ENCODE measurements around the gene RAP1A. TPM values are rescaled to one million over a fixed set of nuclear protein-coding genes. Genes with fewer than 3 reads are reported as not detected.

RAP1A gene
- total RNA-seq, 1 experiment from 2014 or later: 50.9 TPM

- Histone ChIP-seq H3K27me3 (replicated peaks; ENCODE audit: insufficient read depth, low read depth, low read length, poor library complexity) (no peaks in the 10 kb centered on the region), H3K27ac (ENCODE audit: low read depth, low read length, poor library complexity, severe bottlenecking) (no peak overlapping the region), H3K4me3 (ENCODE audit: low read depth, low read length, poor library complexity, severe bottlenecking) (no peak overlapping the region), H3K4me1 (ENCODE audit: insufficient read depth, low read length, poor library complexity, severe bottlenecking) (no peaks in the 10 kb centered on the region), H3K36me3 (ENCODE audit: insufficient read depth, low read length, poor library complexity, severe bottlenecking) (no peaks in the 10 kb centered on the region), H3K9me3 (ENCODE audit: low read depth, low read length, poor library complexity, severe bottlenecking) (no peaks in the 10 kb centered on the region)
- POLR2A ChIA-PET (ENCODE audit: low non-redundant PET): no interaction called here
- DNase-seq (ENCODE audit: low spot score): no peak
- TF ChIP-seq EZH2 (IDR thresholded peaks at IDR 0.05; ENCODE audit: borderline replicate concordance, low read depth, low read length, poor library complexity, severe bottlenecking): no peak
- no peak for TF ChIP-seq CTCF (conservative IDR thresholded peaks at IDR 0.05; ENCODE audit: low read depth, low read length)
- intact Hi-C loops (cut with micrococcal nuclease; ENCODE audit: unreplicated experiment): no loop called here
- no TSS peak for BruUV-seq (replicated peaks)
- CTCF ChIA-PET: no interaction called here
These were observed 19.6 kb upstream of the RAP1A start for GRCh38 chr1:111599781-111600693.

- Histone ChIP-seq H3K4me3 (ENCODE audit: low read depth, low read length, poor library complexity, severe bottlenecking) (no peak overlapping the region), H3K9me3 (ENCODE audit: low read depth, low read length, poor library complexity, severe bottlenecking) (no peaks in the 10 kb centered on the region), H3K27ac (ENCODE audit: low read depth, low read length, poor library complexity, severe bottlenecking) (no peak overlapping the region), H3K4me1 (ENCODE audit: insufficient read depth, low read length, poor library complexity, severe bottlenecking) (no peaks in the 10 kb centered on the region), H3K27me3 (replicated peaks; ENCODE audit: insufficient read depth, low read depth, low read length, poor library complexity) (no peaks in the 10 kb centered on the region), H3K36me3 (ENCODE audit: insufficient read depth, low read length, poor library complexity, severe bottlenecking) (no peaks in the 10 kb centered on the region)
- POLR2A ChIA-PET (ENCODE audit: low non-redundant PET): no interaction called here
- no peak for DNase-seq (ENCODE audit: low spot score)
- intact Hi-C loops (cut with micrococcal nuclease; ENCODE audit: unreplicated experiment): no loop called here
- BruUV-seq (replicated peaks): no TSS peak
- CTCF ChIA-PET: no interaction called here
- no peak for TF ChIP-seq CTCF (conservative IDR thresholded peaks at IDR 0.05; ENCODE audit: low read depth, low read length)
- no peak for TF ChIP-seq EZH2 (IDR thresholded peaks at IDR 0.05; ENCODE audit: borderline replicate concordance, low read depth, low read length, poor library complexity, severe bottlenecking)
These were observed 18.7 kb upstream of the RAP1A start for GRCh38 chr1:111600886-111601386.

GRCh38 chr1:111602302-111602701 lies 17.3 kb upstream of the RAP1A start:
- no peak for DNase-seq (ENCODE audit: low spot score)
- Histone ChIP-seq H3K4me1 (ENCODE audit: insufficient read depth, low read length, poor library complexity, severe bottlenecking) (no peaks in the 10 kb centered on the region), H3K27me3 (replicated peaks; ENCODE audit: insufficient read depth, low read depth, low read length, poor library complexity) (no peaks in the 10 kb centered on the region), H3K9me3 (ENCODE audit: low read depth, low read length, poor library complexity, severe bottlenecking) (no peaks in the 10 kb centered on the region), H3K36me3 (ENCODE audit: insufficient read depth, low read length, poor library complexity, severe bottlenecking) (no peaks in the 10 kb centered on the region), H3K4me3 (ENCODE audit: low read depth, low read length, poor library complexity, severe bottlenecking) (no peak overlapping the region), H3K27ac (ENCODE audit: low read depth, low read length, poor library complexity, severe bottlenecking) (no peak overlapping the region)
- BruUV-seq (replicated peaks): no TSS peak
- CTCF ChIA-PET: no interaction called here
- intact Hi-C loops (cut with micrococcal nuclease; ENCODE audit: unreplicated experiment): no loop called here
- POLR2A ChIA-PET (ENCODE audit: low non-redundant PET): no interaction called here
- no peak for TF ChIP-seq CTCF (conservative IDR thresholded peaks at IDR 0.05; ENCODE audit: low read depth, low read length)
- TF ChIP-seq EZH2 (IDR thresholded peaks at IDR 0.05; ENCODE audit: borderline replicate concordance, low read depth, low read length, poor library complexity, severe bottlenecking): no peak

All from A673 (cell line).